ENCODE measurements around the gene PRL. TPM values are rescaled to one million over a fixed set of nuclear protein-coding genes. Genes with fewer than 3 reads are reported as not detected.

PRL gene
- total RNA-seq (2014; rRNA removed; shearing (Covaris generic)) = not detected in 2 replicates

DNA sequence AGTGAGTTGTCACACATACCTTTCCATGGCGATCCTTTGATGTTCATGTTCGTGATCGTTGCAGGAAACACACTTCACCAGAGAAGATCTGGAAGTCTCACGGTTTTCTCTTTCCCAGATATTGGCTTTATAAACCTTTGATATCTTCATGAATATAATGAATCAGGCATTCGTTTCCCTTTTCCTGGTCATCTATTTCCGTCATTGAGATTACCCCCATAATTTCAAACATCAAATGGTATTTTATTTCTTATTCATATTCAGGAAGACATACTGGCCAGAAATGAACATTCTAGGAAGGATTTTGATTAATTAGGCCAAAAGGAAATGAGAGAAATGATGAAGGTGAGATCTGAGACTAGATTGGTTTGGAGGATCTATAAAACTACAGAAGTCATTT lies at the start of gene PRL:
PRL (minus strand) TSS at position 101 of the 400 bp plus-strand sequence; CDS start at position 47, 54 bp downstream.
- in situ Hi-C loops (cut with HindIII; ENCODE audit: low sequenced_read_pairs) = no loop called here
- DNase-seq (ENCODE audit: low spot score) = no peak

DNA sequence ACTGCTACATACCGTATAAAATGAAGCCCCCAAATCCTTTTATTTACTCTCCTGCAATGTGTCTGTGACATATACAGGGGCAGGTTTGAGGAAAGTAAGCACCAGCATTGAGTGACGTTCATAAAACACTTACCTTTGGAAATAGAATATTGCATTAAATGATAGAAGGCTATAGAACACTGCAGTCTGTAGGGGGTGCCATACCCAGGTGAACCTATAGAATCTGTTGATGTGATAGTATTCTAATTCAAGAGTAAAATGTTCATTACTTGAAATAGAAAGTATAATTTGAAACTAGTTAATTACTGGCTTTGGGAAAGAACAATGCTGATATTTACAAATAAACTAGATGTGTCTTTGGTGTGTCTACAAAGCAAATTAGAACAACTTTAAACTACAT lies 47.0 kb upstream of the PRL start:
- in situ Hi-C loops (cut with HindIII; ENCODE audit: low sequenced_read_pairs) = no loop called here

DNA sequence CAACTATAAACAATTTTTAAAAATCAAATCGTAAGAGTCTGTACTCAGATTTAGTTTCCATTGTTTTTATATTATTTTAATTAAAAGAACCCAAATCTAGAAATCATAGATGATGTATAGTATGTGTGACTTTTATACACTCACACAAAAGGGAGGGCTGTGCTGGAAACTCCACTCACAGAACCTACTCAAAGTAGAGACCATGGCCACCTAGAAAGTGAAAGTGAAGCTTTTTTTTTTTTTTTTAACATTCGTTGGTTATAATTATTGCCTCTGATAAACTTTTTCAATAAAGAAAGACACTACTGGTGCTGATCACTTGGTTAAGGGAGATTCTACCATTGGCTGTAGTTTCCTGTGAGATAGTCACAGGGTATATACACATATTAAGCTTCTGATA lies 37.9 kb upstream of the PRL start:
- in situ Hi-C loops (cut with HindIII; ENCODE audit: low sequenced_read_pairs) = no loop called here
- DNase-seq (ENCODE audit: low spot score) = no peak

More for the DNA sequence above, 47.0 kb upstream of the PRL start:
- DNase-seq (ENCODE audit: low spot score) = no peak

DNA sequence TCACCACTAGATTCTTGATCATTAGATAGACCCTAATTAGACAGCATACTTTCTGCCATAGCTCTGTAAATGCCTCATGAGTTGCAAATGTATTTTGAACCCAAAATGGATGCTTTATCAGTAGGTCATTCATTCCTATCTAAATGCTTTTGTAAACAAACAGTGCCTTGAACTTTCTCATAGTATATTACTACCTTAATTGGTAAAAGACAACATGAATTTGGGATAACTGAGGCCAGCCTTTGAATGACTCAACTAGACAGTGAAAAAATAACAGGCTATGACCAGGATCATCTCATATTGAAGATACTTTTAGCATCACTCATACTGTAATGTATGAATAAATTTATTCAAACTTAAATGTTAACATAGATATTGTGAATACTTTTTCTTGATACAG lies 37.0 kb upstream of the PRL start:
- DNase-seq (ENCODE audit: low spot score) = no peak
- in situ Hi-C loops (cut with HindIII; ENCODE audit: low sequenced_read_pairs) = no loop called here

DNA sequence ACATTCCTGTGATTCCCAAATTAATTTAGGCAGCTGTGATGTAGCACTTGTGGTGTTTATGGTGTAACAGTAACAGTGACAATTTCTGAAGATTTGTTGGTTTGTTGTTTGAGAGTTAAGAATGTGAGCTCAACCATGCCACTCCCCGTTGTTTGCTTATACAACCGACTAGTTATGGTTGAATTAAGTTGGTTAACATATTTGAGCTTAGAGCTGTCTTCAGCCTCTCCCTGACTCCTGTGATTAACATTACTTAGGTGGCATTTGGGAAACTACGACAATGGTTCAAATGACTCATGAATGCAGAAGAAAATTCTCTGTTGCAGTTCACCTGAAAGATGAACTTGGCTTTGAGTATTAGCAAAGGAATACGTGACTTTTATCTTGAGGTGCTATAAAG lies 35.9 kb upstream of the PRL start:
- in situ Hi-C loops (cut with HindIII; ENCODE audit: low sequenced_read_pairs) = no loop called here
- no peak for DNase-seq (ENCODE audit: low spot score)

DNA sequence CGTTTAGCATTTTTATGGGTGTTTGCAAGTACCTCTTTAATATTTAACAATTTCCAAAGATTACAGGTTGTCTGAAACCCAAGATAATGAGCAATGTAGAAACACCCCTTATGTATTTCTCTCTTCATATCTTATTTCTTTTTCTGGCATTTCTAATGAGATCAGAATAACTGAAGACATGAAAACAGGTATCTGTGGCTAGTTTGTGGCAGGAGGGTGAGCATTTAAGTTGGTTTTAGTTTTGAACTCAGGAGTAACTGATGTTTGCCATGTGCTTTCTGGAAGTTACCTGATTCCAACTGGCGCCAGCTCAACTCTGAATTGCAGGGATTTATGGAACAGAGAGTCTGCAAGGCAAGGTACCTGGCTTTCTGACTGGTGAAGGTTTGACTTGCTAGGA lies 35.4 kb upstream of the PRL start:
- in situ Hi-C loops (cut with HindIII; ENCODE audit: low sequenced_read_pairs) = no loop called here
- DNase-seq (ENCODE audit: low spot score) = no peak

DNA sequence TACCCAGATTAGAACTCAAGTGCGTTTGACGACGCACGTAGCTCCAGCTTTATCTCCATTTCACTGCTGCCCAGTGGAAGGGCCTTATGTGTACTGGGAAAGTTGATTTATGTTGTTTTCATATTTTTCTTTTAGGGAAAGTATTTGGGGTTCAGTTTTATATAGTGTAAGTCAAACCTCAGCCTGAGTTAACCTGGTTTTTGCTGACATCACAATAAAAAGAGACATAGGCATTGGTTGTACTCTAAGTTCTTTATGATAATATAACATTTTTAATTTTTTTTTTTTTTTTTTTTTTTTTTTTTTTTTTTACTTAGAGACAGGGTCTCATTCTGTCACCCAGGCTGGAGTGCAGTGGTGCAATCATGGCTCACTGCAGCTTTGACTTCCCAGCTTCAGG lies 34.1 kb upstream of the PRL start:
- no peak for DNase-seq (ENCODE audit: low spot score)
- in situ Hi-C loops (cut with HindIII; ENCODE audit: low sequenced_read_pairs) = no loop called here

DNA sequence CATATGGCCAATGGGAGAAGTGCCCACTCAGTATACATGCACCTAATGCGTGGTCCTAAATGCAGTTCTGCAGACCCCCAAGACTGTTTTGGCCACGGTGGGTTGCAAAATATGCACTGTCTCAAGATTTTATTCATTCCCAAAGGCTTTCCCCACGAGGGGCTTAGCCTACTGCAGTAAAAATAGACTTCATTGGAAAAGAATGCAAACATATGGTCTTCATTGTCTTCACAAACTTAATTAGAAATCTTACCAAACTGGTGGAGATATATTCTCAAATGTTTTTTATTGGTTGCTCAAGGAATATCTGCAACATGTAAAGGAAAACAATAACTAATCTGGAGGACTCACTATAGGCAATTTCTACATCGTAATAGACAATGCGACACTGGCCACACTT lies 31.6 kb upstream of the PRL start:
- DNase-seq (ENCODE audit: low spot score) = no peak
- in situ Hi-C loops (cut with HindIII; ENCODE audit: low sequenced_read_pairs) = no loop called here

DNA sequence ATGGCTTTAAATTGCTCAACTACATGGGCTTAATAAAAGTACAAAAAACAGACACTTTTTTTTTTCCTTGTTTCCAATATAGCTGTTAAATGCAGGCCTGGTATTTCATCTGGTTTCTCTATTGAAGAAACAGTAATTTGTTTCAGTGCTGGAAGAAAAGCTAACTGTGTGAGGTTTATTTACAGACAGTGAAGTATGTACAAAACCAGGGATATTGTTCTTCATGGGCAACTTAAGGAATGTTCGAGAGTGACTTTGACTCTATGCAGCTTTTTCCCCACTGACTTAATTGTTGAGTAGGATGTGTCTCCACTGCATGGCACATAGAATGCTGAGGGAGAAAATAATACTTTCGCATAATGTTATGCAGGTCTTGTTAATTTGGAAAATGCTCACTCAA lies 31.0 kb upstream of the PRL start:
- DNase-seq (ENCODE audit: low spot score) = no peak
- in situ Hi-C loops (cut with HindIII; ENCODE audit: low sequenced_read_pairs) = no loop called here

DNA sequence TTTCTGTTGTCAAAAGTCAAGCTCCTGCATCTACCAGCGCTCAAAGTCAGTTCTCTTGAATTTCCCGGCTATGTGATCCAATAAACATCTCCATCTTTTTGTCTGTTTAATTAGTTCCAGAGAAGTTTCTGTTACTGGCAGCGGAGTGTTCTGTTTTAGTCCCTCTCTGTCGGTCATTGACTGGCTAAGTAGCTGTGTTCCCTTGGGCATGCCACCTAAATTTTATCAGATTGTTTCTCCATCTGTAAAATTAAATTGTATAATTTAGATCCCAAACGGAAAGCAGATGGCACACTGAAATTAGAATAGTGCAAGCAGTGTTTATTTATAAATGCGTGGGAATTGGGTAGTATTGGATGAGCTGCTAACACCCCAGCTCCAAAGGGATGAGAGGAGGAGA lies 29.7 kb upstream of the PRL start:
- DNase-seq (ENCODE audit: low spot score) = no peak
- in situ Hi-C loops (cut with HindIII; ENCODE audit: low sequenced_read_pairs) = no loop called here

DNA sequence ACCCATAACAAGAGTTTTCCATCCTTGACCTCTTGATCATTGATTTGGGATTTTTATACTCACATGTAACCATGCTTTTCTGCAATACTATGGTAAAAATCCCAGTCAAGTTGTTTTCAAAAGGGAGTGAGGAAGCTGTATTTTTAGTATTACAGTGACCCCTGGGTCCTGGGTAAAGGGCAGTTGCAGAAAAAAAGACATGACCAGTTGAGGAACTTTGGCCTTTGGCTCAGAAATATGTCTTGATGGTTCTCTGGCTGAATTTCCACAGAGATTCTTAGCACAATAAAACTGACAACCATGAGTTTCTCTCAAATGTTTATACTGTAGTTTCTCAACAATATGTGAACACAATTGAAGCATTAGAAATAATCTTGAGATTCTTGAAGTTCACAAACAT lies 28.6 kb upstream of the PRL start:
- in situ Hi-C loops (cut with HindIII; ENCODE audit: low sequenced_read_pairs) = no loop called here
- no peak for DNase-seq (ENCODE audit: low spot score)

DNA sequence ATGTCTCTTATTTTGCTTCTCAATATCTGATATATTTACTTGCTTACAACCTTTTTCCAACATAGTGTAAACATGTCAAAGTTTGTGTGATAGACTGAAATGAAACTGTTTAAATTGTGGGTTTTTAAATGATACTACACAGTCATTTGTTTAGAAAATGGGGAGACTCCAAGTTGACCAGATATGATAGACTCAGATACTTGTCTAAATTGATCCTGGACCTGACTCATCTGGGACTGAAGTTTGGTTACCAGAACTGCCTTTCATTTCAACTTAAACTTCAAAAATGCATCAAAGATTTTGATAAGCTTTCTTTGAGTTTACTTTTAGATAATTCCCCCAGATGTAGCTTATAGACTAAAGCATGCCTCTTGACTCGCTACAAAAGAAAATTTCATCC lies 27.0 kb upstream of the PRL start:
- in situ Hi-C loops (cut with HindIII; ENCODE audit: low sequenced_read_pairs) = no loop called here
- DNase-seq (ENCODE audit: low spot score) = no peak

DNA sequence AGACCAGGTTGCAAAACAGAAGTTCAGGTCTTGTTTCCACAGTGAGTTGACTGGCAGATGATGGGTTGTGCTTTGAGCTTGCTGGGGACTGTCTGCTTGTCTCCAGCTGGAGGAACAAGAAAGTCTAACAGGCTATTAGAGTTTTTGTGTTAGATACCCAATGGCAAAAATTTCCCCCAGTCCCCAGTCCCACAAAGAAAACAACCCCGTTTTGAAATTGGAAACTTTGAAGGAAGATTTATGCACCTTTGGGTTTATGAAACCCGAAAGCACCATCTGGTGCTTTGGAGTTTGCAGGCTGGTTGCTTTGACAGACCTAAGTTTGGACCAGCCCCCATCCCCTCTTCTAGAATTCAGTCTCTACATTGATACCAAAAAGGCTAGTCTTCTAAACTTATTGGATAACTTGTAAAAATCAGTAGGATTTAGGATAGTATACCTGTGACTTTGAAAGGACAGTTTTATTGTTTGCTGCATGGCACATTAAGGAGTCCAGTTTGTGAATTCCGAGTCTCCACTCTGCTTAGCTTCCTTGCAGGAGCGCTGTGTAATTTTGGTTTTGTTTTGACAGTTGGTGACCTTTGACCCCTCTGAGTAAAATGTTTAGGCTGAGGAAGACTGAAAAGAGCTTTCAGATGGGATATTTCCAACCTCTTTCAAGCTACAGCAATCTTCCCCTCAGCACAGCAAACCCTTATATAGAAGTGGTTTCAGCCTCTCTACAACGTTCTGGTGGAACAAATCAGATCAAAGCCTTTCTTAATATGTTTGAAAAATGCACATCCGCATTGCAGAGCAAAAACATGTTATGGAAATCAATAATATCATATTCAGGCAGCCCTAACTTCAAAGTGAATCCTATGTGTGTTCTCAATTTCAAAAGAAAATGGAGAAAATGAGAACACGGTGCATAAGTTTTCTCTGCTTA lies 25.5 kb upstream of the PRL start:
- in situ Hi-C loops (cut with HindIII; ENCODE audit: low sequenced_read_pairs) = no loop called here
- no peak for DNase-seq (ENCODE audit: low spot score)

DNA sequence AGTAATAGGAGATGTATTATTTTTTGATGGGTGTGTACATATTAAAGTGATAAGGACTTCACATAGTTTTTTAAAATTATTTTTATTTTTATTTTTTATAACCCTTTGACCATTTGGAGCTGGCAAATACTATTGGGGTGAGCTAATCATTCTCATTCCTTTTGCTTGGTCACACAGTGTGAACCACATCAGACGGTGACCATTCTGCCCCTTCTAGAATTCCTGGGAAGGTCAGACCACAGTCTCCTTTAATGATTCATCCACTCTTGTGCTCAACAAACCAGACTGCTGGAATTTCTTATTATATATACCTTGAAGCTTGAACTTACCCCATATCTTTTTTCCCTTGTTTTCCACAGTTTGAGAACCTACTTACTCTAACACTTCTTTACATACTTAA lies 23.9 kb upstream of the PRL start:
- DNase-seq (ENCODE audit: low spot score) = no peak
- in situ Hi-C loops (cut with HindIII; ENCODE audit: low sequenced_read_pairs) = no loop called here

DNA sequence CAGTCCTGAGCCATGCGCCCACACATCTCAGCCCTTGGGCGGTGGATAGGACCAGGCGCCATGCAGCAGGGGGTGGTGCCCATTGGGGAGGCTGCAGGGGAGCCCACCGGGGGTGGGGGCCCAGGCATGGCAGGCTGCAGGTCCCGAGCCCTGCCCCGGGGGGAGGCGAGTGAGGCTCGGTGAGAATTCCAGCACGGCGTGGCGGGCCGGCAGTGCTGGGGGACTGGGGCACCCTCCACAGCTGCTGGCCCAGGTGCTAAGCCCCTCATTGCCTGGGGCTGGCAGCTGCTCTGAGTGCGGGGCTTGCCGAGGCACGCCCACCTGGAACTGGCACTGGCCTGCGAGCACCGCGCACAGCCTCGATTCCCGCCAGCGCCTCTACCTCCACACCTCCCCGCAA lies 21.6 kb upstream of the PRL start:
- in situ Hi-C loops (cut with HindIII; ENCODE audit: low sequenced_read_pairs) = no loop called here
- no peak for DNase-seq (ENCODE audit: low spot score)

DNA sequence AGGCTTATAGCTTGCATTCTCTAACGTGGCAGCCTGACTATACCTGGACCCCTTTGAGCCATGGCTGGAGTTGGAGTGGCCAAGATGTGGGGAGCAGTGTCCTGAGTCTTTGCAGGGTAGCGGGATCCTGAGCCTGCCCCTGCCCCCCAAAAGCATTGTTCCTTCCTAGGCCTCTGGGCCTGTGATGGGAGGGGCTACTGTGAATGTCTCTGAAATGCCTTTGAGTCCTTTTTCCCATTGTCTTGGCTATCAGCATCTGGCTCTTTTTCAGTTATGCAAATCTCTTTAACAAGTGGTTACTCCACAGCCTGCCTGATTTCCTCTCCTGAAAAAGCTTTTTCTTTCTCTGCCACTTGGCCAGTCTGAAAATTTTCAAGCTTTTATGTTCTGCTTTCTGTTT lies 17.0 kb upstream of the PRL start:
- in situ Hi-C loops (cut with HindIII; ENCODE audit: low sequenced_read_pairs) = no loop called here
- no peak for DNase-seq (ENCODE audit: low spot score)

DNA sequence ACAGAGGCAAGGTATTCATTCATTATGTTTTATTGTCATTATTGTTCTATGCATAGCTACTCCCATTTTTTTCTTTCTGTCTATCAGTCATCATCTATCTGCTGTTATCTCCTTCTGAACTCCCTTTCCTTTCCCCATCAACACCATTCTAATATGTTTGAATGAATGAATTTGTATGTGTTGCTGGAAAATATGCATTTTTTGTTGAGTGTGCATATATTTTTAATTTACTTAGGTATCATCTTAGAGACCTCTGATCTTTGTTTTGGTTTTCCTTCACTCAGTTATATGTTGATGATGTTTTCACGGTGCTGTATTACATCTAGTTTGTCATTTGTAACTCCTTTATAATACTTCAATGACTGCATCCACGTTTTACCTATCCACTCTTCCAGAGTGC lies 12.1 kb upstream of the PRL start:
- no peak for DNase-seq (ENCODE audit: low spot score)
- in situ Hi-C loops (cut with HindIII; ENCODE audit: low sequenced_read_pairs) = no loop called here

DNA sequence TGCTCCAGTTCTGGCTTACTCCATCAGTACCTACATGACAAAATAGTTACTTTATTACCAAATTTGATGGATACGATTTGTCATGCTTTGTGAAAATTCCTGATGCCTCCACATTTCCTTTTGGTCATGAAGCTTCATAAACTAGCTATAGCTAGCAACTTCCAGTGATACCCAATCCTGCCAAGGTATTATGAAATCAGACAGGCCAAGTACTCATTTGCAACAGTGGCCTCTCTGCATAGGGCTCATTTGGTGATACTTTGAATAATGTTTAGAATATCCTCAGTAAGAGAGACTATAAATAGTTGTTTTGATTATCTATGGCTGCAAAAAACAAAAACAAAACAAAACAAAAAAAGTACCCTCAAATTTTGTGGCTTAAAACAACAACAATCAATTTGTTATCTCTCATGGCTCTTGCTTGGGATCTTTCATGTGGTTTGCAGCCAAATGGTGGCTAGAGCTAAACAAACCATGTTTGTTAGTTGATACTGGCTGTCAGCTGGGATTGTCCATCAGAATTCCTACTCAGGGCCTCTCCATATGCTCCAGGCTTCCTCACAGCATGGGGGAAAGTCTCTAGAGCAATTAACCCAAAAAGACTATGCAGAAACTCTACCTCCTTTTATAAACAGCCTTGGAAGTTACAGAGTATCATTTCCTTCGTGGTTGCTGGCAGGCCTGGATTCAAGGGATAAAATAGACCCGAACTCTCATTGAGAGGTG lies 10.1 kb upstream of the PRL start:
- in situ Hi-C loops (cut with HindIII; ENCODE audit: low sequenced_read_pairs) = no loop called here
- DNase-seq (ENCODE audit: low spot score) = no peak

DNA sequence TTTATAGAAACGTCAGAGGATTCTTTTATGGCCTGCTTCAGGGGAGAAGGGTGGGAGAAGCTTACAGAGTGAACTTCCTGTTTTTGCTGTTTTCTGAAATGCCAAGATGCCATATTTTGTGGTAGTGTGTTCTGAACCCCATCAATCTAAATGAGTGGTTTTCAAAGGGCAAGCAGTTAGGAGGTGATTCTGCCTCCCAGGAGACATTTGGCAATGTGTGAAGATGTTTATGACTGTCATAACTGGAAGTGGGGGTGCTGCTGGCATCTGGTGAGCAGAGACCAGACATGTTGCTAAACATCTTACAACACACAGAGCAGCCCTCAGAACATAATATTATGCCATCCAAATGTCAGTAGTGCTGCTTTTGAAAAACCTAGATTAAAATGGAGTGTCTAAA lies 6.0 kb upstream of the PRL start:
- DNase-seq (ENCODE audit: low spot score) = no peak
- in situ Hi-C loops (cut with HindIII; ENCODE audit: low sequenced_read_pairs) = no loop called here

DNA sequence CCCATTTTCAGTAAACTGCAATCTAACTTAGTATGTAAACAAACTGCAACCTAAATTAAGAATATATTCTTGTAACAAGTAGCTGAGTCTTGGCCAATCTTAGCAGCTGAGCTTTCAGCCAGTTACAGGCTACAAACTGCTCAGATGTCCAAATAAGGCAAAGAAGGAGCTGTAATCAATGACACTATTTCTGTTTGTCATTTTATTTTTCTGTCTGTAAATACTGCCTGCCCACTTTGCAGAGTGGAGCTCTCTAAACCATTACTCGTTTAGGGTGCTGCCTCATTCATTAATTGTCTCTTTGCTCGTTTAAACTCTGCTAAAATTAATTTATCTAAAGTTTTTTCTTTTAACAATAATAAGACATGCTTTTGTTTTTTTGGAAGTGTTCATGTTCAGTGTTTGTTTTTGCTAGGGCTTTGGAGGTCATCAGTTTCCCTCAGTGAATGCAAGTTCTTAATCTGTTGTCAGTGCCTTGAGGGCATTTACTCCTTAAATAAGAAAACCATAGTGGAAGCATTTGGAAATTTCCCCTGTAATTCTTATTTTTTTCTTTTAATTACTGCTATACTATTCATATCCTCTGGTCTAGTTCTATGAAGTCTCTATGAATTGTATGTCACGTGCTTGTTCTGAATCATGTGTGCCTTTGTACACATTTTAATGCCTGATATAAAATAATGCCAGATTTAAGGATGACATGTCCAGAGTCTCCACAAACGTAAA lies 3.6 kb upstream of the PRL start:
- no peak for DNase-seq (ENCODE audit: low spot score)

More for the DNA sequence above, 3.6 kb upstream of the PRL start:
- in situ Hi-C loops (cut with HindIII; ENCODE audit: low sequenced_read_pairs) = no loop called here
